ENCODE data around the gene CDH12.
A peak's percentile ranks its signal among the peaks of the same experiment; 100 is the strongest.

CDH12 gene

DNA sequence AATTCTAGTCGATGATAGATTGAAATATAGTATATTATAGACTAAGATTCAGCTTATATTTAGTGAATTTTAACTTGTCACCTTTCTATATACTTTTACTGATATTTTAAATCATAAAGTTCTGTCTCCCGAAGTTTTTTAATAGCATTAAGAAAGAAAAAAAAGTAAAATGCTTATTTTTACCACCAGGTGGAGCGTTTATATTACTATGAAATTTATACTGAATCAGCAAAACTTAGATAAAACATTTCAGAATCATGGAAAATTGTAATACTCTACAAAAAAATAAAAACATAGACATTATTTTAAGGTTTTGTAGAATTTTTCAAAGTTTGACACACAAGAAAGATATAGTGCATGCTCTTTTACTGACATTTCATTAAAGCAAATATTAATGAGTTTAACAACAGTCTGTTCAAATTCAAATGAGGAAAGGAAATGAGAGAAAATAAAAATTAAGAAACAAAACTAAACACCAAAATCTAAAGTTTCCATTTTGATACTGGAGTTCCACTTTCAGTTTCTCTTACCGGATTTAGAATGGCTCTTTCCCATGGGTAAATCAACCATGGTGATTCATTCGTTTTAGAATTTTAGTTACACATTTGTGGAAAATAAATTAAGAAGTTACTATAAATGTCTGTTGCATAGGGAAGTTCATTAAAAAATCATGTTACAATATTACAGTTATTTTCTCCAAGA lies 1035.3 kb downstream of the CDH12 start:
- TF ChIP-seq GATA1 (IDR thresholded peaks at IDR 0.05; ENCODE audit: low read depth, low read length) (no peak), POLR2A (IDR thresholded peaks at IDR 0.05; ENCODE audit: low read length) (no peak)
- peak in 1 of 2 experiments; percentile 1 for DNase-seq

DNA sequence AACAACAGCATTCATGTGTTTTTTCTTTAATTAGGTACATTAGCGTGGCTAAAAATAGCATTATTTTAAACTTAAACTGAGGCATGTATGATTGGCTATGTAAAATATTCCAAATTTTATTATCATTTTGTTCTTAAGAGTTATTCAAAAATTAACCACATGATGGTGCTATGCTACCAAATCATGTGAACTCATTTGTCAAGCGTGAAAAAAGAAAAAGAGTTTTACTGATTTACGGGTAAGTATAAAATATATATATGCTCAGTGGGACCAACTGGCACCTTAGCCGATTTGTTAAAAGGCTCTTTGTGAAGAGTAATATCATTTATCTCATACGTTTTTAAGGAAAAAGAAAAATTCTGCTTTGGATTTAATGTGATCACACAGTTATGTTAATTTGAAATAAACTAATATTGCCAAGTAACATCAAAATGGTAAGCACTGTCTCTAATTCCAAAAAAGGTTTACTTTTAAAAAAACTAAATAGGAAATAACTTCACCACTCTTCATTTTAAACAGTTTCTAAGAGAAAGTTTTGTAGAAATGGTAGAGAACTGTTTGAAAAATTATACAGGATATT lies 1042.3 kb downstream of the CDH12 start:
- DNase-seq, result peak; percentile 3 to 17
- TF ChIP-seq POLR2A (IDR thresholded peaks at IDR 0.05; ENCODE audit: low read length) (no peak), GATA1 (IDR thresholded peaks at IDR 0.05; ENCODE audit: low read depth, low read length) (no peak)

DNA sequence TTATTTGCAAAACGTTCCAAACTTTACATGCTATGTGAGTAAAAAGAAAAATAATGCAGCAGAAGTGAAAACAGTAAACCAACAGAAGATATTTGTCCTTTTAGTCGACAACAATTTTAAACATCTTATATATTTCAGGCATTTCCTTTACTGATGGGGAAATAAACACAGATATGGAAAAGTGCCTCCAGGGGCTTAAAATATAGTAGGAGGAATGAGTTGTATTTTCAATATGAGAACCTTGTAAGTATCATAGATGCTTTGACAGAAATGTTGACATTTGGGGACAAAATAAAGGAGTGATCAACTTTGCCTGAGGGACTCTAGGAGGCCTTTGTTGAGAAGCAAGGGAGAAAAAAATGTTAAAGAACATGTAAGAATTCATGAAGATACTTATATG lies 1043.5 kb downstream of the CDH12 start:
- TF ChIP-seq GATA1 (IDR thresholded peaks at IDR 0.05; ENCODE audit: low read depth, low read length) (no peak), POLR2A (IDR thresholded peaks at IDR 0.05; ENCODE audit: low read length) (no peak)
- no peak for DNase-seq

DNA sequence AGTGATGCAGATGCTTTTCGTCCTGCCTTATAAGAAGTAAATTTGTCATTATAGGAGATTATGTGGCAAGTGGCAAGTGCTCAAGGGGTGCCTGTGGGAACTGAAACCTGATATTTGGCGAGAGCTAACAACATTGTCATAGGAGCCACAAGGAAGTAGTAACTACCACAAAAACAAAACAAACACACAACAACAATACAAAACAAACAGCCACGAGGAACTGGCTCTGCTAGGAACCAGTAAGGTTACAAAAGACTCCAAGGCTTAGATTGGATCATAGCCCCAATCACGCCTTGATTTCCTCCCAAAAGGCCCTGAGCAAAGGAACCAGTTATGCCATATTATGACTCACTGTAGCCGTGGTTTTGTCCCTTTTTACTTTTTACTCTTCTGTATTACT lies 1045.2 kb downstream of the CDH12 start:
- no peak for DNase-seq
- TF ChIP-seq POLR2A (IDR thresholded peaks at IDR 0.05; ENCODE audit: low read length), result no peak
- TF ChIP-seq GATA1 (IDR thresholded peaks at IDR 0.05; ENCODE audit: low read depth, low read length), result no peak

DNA sequence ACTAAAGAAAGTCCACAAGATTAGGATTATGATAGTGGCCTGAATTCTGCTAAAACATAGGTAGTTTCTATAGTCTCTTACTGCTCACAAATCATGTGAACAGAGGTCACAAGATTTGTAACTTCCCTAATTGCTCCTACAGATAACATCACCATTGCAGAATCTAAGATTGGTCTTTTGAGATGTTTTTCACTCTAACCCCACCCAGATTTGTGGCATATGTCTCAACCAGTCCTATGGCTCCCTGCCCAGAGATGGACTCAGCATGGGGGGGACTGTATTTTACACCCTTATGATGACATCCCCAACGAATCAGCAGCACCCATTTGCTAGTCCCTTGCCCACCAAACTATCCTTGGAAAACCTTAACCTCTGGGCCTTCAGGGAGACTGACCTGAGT lies 1046.2 kb downstream of the CDH12 start:
- TF ChIP-seq GATA1 (IDR thresholded peaks at IDR 0.05; ENCODE audit: low read depth, low read length), result no peak
- no peak for TF ChIP-seq POLR2A (IDR thresholded peaks at IDR 0.05; ENCODE audit: low read length)
- DNase-seq, result peak in 1 of 2 experiments; percentile 9

DNA sequence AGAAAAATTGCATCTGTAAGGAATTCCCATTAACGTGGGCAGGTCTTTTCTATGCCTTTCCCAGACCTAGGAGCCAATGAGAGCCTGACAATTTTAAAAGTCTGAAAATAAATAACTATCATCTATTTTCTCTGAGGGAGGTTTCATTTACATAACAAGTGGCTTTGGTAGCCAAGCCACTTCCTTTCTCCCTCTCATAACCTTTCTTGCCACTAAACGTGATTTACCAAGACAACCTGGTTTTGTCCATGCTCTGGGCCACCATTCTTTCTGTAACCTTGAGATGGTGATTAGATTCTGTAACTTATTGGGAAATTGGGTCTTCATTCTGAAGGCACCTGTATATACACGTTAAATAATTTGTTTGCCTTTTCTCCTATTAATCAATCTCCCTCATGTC lies 1046.9 kb downstream of the CDH12 start:
- TF ChIP-seq POLR2A (IDR thresholded peaks at IDR 0.05; ENCODE audit: low read length), result no peak
- no peak for TF ChIP-seq GATA1 (IDR thresholded peaks at IDR 0.05; ENCODE audit: low read depth, low read length)
- no peak for DNase-seq

DNA sequence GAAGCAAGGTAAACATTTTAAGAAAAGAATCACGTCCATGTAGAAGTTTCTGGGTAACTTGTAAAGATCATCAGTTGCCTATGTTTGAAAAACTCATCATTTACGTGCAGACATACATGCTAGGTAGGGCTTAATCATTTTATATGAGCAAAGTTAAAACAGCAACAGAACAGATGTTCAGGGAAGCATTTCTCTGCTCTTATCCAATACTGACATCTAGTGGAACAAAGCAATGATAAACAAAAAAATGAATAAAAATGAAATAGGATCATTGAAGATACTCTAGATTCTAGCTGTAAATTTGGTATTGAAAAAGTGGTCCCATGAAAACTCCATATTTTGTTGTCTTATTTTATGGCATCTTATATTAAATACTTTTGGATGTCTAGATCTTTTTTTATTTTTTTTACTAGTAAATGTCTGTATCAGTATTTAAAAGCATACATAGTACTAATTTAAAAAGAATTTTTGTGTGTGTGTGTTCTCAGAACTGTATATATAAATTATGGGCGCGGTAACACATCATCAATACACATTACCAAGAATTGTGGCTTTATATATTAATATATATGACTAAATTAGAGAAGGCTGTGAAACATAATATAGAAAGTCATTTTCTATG lies 1050.2 kb downstream of the CDH12 start:
- peak; percentile 1 to 21 for DNase-seq
- no peak for TF ChIP-seq POLR2A (IDR thresholded peaks at IDR 0.05; ENCODE audit: low read length)
- no peak for TF ChIP-seq GATA1 (IDR thresholded peaks at IDR 0.05; ENCODE audit: low read depth, low read length)

DNA sequence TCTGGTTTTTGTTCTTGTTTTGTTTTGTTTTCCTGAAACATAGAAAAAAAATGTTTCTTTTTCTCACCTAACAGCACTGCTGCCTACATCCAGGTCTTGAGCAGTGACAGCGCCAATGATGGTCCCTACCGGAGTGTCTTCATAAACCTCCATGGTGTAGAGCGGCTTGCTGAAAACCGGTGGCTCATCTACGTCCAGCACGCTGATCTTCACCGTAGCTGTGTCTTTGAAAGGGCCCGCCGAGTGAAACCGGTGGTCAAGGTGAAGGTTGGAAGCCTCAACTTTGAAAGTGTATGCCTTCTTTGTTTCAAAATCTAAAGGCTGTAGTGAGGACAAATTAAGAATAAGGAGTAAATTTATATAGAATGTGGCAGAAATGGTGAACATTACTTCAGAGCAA lies 1051.0 kb downstream of the CDH12 start:
- no peak for DNase-seq
- no peak for TF ChIP-seq POLR2A (IDR thresholded peaks at IDR 0.05; ENCODE audit: low read length)
- no peak for TF ChIP-seq GATA1 (IDR thresholded peaks at IDR 0.05; ENCODE audit: low read depth, low read length)

DNA sequence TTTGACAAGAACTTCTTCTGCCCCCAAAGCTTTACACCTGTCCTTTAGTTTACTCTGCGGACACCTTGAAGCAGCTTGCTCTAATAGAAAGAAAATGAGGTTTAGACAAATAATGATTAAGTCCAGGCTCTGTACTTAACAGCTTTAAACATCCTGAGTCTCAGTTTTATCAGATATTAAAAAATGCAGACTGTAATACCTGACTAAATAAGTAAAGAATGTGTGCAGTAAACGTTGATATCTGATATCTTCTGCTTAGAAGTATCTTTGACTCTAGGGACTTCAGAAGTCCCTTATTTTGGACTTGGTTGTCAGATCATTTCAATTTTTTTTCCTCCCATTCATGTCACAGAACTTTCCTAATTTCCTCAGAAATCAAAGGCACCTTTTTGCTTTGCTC lies 1060.4 kb downstream of the CDH12 start:
- TF ChIP-seq GATA1 (IDR thresholded peaks at IDR 0.05; ENCODE audit: low read depth, low read length) (no peak), POLR2A (IDR thresholded peaks at IDR 0.05; ENCODE audit: low read length) (no peak)
- DNase-seq, result no peak

DNA sequence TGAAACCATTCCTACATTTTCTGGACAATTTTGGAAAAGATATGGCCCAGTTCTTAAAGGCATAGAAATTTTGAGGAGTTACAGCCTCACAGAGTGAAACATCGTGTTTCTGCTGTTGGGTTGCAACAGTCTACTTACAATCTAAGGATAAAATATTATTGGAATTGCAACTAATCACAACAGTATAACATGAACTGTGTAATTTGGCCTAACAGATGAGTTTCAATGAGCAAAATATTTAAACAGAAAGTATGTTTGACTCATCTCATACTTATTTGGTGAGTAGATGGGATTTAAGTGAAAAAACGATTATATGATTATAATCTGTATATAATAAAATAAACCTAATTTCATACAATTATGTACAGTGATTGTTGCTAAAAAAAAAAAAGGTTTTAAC lies 1061.8 kb downstream of the CDH12 start:
- no peak for DNase-seq
- TF ChIP-seq POLR2A (IDR thresholded peaks at IDR 0.05; ENCODE audit: low read length) (no peak), GATA1 (IDR thresholded peaks at IDR 0.05; ENCODE audit: low read depth, low read length) (no peak)

DNA sequence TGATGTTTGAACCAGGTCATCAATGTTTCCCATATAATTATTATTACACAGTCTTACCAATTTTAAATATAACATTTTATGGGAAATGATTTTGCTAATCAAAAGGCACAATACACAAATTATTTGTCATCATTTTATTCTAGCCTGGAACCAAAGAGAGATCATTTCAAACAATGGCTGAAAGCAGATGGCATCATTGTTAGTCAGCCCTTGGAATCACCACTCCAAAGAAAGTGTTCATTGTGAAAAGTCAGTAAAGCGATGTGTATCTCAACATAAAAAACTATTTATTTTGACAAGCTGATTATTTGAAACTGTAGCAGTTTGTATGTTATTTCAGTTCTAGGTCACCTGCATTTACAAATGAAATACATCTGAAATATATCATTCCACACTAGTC lies 1068.7 kb downstream of the CDH12 start:
- TF ChIP-seq GATA1 (IDR thresholded peaks at IDR 0.05; ENCODE audit: low read depth, low read length) (no peak), POLR2A (IDR thresholded peaks at IDR 0.05; ENCODE audit: low read length) (no peak)
- DNase-seq, result no peak

DNA sequence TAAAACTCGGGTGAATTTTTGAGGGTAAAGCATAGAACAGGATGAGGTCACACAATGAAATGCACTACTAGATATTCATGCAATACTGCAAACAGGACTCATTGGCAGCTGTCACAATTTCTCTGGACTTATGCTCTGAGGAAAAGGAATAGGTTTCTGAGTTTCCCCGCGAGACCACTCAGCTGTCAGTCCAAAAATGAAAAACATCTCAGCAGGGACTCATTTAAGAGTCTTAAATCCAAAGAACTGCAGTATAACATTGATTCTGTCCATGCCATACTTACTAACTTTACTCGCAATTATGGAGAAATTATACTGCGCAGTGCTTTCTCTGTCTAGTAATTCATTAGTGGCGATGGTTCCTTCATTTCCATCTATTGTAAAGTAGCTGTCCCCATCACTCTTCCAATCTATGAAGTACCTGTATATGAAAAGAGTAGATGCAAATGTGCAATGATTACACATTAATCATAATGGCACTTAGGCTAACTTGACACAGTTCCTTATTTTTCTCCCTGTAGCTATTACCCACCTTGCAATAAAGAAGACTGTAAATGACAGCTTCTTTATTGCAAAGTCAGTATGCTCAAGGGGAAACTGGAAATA lies 1070.0 kb downstream of the CDH12 start:
- no peak for TF ChIP-seq GATA1 (IDR thresholded peaks at IDR 0.05; ENCODE audit: low read depth, low read length)
- TF ChIP-seq POLR2A (IDR thresholded peaks at IDR 0.05; ENCODE audit: low read length), result no peak
- DNase-seq, result no peak

DNA sequence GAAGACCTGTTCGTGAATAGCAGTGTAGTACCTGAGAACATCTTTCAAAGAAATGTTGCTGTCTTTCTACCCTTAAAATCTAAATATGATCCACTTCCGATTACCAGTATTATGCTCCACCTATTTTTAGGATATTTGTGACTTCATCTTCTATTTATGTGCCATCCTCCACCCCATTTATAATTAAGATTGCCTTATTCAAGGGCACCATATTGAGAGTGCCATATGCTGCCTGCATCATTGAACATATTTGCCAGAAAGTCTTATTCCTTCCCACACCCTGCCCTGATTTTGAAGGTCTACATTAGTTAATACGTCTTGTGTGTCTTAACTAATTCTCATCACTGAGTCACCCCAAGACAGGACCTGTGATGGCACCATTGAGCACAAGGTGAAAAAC lies 1076.7 kb downstream of the CDH12 start:
- DNase-seq, result no peak
- TF ChIP-seq GATA1 (IDR thresholded peaks at IDR 0.05; ENCODE audit: low read depth, low read length), result no peak
- TF ChIP-seq POLR2A (IDR thresholded peaks at IDR 0.05; ENCODE audit: low read length), result no peak

DNA sequence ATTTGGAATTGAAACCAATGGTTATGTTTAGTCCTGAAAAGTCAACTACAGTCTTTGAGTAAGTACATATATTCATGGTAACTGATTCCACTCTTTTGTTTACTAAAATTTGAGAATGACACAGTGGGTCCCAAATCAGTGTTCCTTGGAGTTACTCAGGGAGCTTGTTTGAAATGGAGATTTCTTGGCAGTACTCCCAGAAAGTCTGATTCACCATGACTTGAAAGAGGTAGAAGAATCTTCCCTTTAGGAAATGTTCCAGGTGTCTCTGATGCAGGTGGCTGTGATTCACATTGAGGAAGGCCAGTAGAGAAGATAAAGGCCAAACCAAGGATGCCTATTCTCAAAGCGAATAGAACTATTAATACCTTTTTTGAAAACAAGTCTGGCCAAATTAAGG lies 1078.3 kb downstream of the CDH12 start:
- DNase-seq, result no peak
- TF ChIP-seq POLR2A (IDR thresholded peaks at IDR 0.05; ENCODE audit: low read length) (no peak), GATA1 (IDR thresholded peaks at IDR 0.05; ENCODE audit: low read depth, low read length) (no peak)

All from erythroblast (primary cell).